HT-29 (cell line): ENCODE data around the gene CACUL1. TPM values are rescaled to one million over a fixed set of nuclear protein-coding genes. Genes with fewer than 3 reads are reported as not detected.

Experiments used
- DNase-seq: peaks from one replicate; pipeline ENCODE4 v3.0.0-alpha.2; 2015; ENCODE audit warnings: low spot score
- total RNA-seq: library from RNA; depleted of rRNA; stranded (reverse); fragments of >200 nt; shearing (Covaris generic); gene quantifications from 2 replicates; pipeline ENCODE4 v1.2.3, GENCODE V29; 2014

Gene CACUL1
- total RNA-seq, 1 experiment from 2014 or later, result 34.2 TPM

DNA sequence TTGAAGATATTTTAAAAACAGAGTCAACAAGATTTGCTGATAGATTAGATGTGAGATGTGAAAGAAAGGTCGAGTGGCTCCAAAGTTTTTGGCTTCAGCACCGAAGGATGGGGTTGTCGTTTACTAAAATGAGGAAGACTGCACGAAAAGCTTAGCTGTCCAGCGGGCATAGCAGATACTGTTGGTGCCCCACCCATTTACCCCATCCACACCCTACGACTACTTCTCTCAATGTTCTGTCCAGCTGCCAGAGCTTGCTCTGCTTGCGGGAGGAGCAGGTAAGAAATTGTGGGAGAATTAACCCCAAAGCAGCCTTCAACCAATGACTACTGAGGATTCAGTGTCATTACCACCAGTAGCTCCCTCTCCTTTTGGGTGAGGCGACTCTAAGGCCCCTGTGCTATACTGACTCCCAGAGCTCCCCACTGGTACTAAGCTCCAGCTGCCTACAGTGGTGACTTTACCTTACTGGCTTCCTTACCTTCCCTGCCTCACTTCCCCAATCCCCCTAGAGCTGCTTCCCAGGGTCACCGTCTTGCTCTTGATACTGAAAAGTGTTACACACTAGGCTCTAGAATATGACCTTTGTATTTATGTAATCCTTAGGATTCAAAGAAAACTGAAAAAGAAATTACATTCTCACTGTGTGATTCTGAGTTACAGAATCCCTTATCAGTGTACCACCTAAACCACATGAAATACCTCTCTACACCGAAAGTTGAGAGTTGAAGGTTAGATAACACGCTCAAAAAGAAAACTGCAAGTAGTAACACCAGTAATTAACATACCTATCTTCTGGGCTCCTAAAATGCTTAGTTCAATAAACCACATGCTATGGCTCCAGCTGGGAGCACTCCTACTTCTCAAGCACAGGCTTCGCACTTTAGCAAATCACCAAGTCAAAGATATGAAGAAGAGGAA is 22.3 kb downstream of the CACUL1 start:
- DNase-seq, result no peak

DNA sequence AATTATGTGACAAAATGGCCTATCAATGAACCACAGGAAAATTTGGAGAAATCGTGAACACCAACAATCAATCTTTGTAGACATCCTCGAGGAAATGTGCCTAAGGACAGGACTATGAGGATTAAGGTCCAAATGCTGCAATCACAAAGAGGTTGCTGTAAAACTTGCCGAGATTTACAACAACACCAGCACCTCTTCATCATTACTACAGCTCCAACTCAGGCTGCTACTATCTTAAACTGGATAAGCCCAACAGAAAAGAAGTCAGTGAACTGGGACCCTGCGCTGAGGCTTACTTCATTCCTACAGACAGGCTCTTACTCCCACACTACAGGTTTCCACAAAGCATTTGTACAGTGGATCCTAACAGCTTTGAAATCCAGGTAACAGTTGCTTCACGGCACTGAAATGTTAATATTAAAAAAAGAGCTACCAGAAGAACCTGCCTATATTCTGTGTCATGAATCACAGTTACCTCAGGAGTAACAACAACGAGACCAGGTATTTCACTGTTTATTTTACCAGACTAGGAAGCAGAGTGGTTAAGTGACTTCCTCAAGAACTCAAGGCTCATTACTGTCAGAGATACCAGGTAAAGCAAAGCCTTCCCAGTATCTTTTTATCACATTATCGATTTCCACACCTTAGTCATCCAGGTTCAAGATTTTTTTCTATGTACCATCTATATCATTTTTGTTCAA is 23.9 kb downstream of the CACUL1 start:
- DNase-seq, result peak; percentile 38

DNA sequence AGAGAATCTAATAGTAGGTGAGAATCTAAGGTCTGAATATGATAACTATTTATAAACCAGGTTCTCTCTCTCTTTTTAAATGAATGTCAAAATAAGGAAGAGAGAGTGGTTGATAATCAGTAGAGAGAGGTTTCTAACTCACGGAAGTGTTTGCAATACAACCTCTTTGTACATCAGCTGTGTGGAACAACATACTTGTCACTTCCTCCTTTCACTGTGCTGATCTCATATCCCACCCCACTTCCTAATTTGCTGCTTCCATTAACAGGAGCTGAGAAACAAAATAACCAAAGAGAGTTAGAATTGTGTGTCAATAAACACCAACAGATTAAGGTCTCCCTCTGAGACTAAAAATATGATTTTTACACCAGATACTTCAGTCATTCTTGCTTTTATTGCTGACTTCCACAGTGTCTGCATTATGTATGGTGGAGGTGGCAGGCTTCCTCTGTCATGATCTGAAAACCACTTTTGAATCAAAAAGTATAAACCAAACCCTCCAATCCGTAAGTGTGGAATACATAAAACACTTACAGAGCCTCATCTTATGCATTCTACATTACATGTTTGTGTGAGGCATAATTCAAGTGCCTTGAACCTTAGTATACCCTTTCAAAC is 25.0 kb downstream of the CACUL1 start:
- peak; percentile 11 for DNase-seq

DNA sequence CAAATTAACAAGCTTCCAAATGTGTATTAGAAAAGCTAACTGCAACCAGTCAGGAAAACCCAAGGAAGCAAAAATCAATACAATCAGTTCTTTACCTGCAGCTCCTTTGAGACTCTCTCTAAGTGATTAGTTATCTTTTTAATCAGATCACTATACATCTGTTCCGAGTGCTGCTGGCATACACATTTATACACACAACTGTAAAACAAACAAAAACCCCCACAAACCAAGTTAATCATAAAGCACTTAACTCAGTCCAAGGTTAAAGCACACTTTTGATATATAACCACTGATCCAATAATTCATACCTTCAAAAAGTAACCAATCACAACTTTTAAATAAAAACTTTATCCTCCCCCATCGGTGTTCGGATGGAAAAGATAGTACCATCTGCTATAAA is 25.6 kb downstream of the CACUL1 start:
- no peak for DNase-seq

DNA sequence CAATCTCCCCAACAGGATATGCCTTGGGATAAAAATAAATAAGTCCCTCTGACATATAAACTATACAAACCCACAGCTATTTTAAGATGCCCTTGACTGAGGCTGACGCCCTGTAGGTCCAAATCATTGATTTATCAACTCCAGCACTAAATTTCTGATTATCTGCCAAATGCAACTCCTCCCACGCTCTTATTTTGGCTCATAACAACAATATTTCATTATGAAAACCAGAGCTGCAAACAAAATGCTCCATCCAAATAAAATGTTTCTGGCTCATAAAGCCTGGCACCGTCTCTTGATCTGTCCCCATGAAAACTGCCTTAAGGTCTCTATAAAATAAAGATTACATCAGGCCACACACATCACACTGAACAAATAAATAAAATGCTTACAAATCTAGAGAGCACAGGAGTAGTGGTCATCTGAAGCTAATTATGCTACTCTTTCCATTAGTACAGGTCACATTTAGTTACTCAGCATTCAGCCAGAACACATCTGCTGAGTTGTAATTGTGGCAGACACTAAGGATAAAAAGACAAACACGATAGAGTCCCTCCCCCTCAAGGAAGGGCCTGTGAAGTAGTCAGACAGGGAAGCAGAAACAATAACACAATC is 28.8 kb downstream of the CACUL1 start:
- DNase-seq, result no peak

DNA sequence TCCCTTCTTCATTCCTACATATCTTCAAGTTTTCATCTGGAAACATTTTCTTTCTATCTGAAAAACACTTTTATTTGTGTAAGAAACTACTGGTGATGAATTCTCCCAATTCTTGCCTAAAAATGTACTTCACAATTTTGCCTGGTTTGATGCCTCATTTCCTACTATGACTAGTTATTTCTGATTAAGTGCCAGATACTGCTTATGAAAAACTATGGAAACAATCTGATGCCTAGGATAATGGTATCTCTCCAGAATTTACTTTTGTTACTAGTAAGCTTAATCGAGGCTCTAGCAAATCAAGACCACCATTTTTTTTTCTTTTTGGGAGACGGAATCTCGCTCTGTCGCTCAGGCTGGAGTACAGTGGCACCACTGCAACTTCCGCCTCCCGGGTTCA is 31.3 kb downstream of the CACUL1 start:
- DNase-seq, result no peak

DNA sequence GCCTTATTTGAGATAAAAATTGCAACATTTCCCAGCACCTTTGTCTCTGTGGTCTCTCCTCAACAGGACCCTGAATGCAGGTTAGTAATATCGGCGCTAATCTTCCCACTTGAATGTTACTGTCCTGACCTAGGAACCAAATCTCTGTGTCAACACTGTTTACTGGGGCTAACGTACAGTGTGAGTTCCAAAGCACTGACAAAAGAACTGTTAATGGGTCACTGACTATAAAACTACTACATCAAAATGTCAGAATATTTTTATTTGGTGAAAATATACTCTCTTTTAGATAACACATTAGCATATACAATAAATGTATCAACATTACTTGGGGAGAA is 33.3 kb downstream of the CACUL1 start:
- DNase-seq, result no peak

DNA sequence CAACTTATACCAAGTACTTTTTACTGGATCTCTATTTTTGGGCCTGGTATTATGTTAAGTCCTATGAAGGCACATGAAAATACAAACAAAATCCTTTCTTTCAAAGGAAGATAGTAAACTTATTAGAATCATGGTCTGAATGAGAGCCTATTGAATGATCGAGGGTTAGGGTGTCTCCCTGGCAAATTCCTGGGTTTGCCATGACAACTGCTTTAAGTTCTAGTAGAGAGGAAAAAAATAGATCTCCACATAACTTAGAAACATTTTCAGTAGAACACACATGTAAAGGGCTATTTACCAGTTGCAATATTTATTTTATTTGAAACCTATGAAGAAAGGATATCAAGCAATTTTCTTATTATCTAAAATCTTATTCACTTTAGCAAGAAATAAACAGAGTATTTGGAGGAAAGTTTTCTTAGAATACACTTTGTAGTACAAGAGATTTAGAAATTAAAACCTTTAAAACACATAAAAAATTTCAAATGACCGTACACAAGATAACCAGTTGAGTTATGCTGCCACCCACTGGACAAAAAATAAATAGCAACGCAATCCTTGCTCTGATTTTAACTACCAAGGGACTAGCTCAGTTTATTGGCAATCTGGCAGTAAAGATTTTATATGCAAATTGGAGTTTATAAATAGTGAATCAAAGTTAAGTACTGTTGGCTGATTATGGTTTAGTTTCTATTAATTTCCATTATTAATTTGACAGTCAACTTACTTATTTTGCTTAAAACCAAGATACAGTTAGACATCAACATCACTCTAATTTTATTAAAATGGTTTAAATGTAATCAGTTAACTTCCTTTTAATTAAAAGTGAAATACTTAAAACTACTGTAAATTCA is 33.9 kb downstream of the CACUL1 start:
- peak; percentile 85 for DNase-seq

DNA sequence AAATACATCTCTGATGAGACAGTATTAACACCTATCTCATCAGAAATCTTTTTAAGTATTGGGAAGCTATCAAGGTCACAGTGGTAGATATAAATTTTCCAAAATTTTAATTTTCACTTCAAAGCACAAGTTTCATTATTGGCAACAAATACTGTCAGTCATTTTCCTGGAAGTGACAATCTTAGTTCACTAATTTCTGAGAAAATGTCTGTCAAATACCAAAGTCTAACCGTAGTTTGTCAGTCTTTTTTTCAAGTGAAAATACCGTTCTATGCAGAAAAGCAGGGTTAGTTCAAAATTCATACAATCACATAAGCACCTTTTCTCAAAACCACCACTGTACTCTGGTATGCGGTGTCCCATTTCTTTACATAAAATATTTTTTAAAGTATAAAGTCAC is 40.4 kb downstream of the CACUL1 start:
- DNase-seq, result no peak

DNA sequence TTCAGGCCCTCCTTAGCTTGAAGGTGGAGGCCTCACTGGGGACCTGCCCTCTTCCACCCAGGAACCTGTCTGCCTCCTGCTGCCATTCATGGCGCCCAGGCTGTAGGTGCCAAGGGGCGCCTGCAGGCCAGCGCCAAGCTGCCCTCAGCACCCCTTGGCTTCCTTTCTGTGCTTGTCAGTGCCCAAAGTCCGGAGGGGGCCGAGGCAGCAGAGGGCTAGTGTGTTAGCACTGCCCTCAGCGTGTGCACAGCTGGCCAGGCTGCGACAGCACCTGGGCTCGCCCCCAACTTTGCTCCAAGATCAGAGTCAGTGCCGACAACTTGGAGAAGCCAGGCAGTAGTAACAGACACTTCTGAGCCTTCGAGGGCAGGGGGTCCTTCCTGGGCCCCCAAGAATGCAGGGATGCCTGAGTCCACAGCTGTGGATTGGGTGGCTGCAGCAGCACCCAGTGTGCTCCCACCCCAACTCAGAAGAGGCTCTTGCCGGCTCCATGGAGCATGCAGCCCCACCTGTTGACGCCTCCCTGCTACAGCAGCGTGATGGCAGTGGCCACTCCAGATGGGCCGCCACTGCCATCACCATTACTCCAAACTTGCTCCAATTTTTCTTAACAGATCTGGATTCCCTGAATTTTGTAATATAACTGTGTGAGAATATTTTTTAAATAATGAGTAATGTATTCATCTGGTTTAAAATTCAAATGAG is 41.7 kb downstream of the CACUL1 start:
- DNase-seq, result no peak

DNA sequence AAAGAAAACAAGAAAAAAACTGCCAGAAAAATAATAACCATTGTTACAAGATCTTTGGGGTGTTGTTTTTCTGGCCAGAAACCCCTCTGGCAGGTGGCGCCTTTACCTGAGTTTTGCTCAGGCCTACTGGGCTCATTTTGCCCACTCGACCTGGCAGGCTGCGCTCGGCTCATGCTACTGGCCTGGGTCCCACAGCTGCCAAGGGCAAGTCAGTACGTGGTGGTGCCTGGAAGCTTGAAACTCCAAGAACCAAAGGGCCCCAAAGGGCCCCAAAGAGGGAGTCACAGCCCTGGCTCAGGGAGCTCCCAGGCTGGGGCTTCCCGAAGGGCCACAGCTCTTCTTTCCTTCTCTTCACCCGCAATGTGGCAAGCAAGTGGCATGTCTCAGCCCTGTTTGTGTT is 42.7 kb downstream of the CACUL1 start:
- no peak for DNase-seq

DNA sequence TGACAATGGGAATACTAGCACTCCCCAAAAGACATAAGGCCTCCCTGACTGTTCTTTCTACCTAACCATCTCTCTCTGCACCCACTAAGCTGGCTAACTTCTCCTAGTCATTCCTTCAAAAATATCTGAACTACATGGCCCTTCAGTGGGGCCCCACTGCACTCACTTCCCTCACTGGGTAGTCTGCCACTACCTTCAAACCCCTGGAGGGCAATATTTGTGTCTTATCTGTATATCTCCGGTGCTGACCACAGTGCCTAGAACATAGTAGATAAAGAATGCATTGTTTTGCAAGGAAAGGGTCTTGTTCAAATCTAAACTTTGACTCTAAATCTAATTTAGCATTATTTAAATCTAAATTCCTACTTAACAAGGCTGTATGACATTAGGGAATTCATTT is 44.3 kb downstream of the CACUL1 start:
- no peak for DNase-seq

DNA sequence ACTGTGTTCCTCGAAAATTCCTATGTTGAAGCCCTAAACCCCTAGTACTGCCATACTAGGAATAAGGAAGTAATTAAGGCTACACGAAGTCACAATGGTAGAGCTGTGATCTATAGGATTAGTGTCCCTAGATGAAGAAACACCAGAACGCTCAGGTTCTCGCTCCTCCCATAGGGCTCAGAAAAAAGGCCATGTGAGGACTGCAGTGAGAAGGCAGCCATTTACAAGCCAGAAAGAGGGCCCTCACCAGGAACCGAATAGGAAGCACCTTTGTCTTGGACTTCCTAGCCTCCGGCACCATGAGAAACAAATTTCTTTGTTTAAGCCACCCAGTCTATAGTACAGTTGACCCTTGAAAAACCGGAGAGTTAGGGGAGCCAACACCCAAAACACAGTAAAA is 46.2 kb downstream of the CACUL1 start:
- no peak for DNase-seq

DNA sequence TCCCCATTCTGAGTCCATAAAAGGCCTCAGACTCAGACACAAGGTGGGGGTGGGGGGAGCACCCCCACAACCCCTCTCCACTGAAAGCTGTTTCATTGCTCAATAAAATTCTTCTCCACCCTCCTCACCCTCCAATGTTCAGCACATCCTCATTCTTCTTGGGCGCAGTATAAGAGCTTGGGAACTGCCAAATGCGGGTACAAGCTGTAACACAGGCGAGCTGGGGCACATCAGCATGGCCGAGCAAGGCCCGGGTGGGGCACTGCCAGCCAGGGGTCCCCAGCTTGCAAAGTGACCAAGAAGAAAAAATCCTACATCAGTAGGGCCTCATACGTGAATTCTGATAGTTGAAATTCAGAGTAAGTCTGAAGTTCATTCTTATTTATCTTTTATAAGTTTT is 50.1 kb downstream of the CACUL1 start:
- no peak for DNase-seq

DNA sequence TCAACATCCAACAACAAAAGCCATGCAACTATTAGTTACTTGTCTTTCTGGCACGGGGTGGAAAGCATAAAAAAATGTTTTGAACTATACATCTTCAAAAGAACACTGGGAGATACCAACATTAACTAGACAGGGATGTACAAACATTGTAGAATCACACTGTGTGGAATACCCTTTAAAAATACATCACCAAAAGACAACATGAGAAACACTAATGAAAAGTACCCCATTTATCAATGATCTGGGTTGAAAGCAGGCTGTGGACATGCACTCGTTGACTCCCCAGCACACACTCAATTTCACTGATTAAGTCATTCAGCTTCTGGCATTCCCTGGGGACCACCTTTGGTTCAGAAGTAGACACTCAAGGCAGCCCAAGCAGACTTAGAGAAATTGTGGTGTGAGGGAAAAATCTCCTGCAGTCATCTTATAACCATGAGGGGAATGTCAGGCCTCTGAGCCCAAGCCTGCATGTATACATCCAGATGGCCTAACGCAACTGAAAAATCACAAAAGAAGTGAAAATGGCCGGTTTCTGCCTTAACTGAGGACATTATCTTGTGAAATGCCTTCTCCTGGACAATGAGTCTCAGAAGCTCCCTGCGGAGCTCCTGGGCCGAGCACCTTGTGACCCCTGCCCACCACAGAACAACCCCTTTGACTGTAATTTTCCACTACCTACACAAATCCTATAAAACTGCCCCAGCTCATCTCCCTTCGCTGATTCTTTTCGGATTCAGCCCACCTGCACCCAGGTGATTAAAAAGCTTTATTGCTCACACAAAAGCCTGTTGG is 53.0 kb downstream of the CACUL1 start:
- no peak for DNase-seq

DNA sequence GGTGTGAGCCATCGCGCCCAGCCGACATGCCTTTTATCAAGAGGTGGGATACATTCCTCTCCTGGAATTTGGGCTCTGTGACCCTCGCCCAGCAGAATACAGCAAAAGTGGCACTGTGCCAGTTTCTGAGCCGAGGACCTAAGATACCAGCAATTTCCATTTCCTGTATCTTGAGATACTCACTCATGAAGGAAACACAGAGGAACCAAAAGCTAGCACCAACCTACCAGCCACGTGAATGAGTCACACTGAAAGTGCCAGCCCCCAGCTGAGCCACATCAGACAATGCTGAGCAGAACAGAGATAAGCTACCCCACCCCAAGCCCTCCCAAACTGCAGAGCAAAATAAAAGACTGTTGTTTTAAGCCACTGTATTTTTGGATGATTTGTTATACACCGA is 56.3 kb downstream of the CACUL1 start:
- peak; percentile 68 for DNase-seq

DNA sequence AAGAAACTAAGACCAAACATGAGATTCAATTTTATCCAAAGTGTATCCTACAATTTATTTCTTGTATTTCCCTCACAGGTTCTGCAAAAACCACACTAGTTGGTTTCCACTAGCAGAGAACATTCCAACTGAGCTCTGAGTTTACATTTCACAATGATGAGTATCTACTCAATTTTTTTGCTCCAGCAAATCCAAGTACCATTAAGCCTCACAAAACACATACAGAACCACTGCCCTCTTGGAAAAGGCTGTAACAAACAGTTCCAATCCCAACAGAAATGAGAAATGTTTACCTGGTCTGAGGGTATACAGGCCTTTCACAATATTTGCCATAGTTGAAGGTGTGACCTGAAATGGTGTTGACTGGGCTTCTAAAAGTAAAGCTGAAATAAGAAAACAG is 59.9 kb downstream of the CACUL1 start:
- DNase-seq, result no peak

DNA sequence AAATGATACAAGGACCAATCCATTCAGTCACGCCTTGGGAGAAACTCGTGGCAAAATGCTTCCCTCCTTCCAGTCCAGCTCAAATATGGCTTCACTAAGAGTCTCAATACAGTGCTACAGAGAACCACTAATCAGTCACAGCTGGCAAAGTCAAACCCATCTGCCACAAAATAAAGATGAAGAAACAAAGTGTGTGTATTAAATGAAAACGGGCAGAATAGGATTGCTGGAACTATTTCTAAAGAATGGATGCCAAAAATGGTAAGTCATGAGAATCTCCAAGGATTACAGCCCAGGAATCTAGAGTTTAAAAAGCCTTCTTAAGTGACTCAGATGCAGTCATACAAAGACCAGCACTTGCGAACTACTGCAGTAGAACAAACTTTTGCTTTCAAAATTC is 61.9 kb downstream of the CACUL1 start:
- no peak for DNase-seq

DNA sequence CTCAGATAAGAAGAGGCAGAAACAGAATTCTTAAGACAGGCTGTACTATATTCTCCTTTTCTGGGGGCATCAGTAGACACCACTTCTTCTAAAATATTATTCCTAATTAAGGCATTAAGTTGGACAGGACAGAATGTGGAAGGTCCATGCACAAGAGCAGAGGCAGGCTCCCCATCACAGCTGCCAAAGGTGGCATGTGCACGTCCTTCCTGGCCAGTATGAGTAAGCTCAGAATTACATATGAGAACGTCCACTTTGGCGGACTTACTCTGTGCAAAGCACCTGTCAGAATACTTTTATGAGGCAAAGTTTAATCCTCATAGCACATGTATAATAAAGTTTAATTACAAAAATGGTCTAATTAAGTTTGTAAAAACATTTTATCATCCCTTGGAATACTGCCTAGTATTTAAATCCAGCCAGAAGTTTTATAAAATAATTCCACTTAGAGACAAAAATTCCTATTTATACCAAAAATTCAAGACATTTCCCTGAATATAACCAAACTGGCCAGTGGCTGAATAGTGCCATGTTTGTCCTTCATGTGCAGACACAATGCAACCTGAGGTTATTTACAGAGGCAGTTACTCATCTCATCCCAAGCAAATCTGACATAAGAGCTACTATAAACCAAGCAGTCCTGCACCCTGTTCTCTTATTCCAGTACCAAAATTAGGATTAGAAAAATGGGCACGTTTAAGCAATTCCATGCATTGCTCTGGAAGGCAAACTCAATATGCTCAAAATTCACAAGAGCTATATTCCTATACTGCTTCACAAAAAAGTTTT is 65.5 kb downstream of the CACUL1 start:
- no peak for DNase-seq
